Testis (tissue), 2 donors: ENCODE results near the gene AXIN1.

ENCODE experiments used
- CTCF ChIP-seq, 3 experiments: fragments of 450-650 bp in 2 of 3; fragments of 200-600 bp in 1 of 3; sonication (generic) in 1 of 3; IDR thresholded peaks; one replicate each; pipeline ENCODE4 v1.5.1; 2016 to 2019; ENCODE audit warnings: antibody characterized with exemption in 3 of 3, mild to moderate bottlenecking in 2 of 3, moderate library complexity in 1 of 3
- POLR2A ChIP-seq: fragments of 450-650 bp; IDR thresholded peaks from one replicate; pipeline ENCODE4 v1.6.1; 2017; ENCODE audit warnings: antibody characterized with exemption, mild to moderate bottlenecking, moderate library complexity

GRCh38 chr16:342455-343213 is 9.9 kb downstream of the AXIN1 start:
- TF ChIP-seq CTCF (IDR thresholded peaks at IDR 0.05) (no peak), POLR2A (no peak)
